B cell (primary cell): ENCODE data around the gene PRKN. TPM values are rescaled to one million over a fixed set of nuclear protein-coding genes. Genes with fewer than 3 reads are reported as not detected.

Experiments
- ATAC-seq: fragments of 200-7000 bp; cut with Tn5 transposase; one replicate; pipeline ENCODE4 v1.10.0; 2021; ENCODE audit warnings: low read depth, mild to moderate bottlenecking, moderate number of reproducible peaks, moderate library complexity
- CTCF ChIA-PET: fragments of 350-600 bp; sonication (Branson Sonifier 250); formaldehyde crosslinking; loops from one replicate; lab custom pipeline; 2021; ENCODE audit warnings: antibody characterized with exemption, inconsistent platforms; lab: Charles Lee
- POLR2A ChIA-PET: fragments of 350-600 bp; sonication (Branson Sonifier 250); formaldehyde crosslinking; loops from one replicate; lab custom pipeline; 2021; ENCODE audit warnings: antibody characterized with exemption; lab: Charles Lee
- DNase-seq: peaks from one replicate; pipeline ENCODE4 v3.0.0; 2013
- H2AFZ ChIP-seq: 2 replicates; pipeline ENCODE4 v1.6.1; 2012; ENCODE audit warnings: mild to moderate bottlenecking, low read depth, low read length; ENCODE audit not compliant: insufficient read depth, poor library complexity, severe bottlenecking
- H3K27ac ChIP-seq, 2 donors: 1 replicate in 1 of 2; 2 replicates in 1 of 2; pipeline ENCODE4 v1.5.1; 2012 to 2013; ENCODE audit warnings: low read length in 2 of 2, mild to moderate bottlenecking in 2 of 2, moderate library complexity in 1 of 2
- H3K27me3 ChIP-seq, 4 experiments: fragments of 200-600 bp in 1 of 4; sonication (generic) in 1 of 4; replicated peaks in 1 of 4; 1 replicate in 2 of 4; 2 replicates in 2 of 4; pipeline versions ENCODE4 v1.6.1 to v1.7.0; 2013 to 2016; ENCODE audit warnings: low read length in 3 of 4, mild to moderate bottlenecking in 2 of 4, mixed read lengths in 1 of 4, moderate library complexity in 1 of 4; ENCODE audit not compliant: insufficient read depth in 4 of 4, control insufficient read depth in 3 of 4; ENCODE audit errors: control extremely low read depth in 1 of 4
- H3K36me3 ChIP-seq, 2 experiments: replicated peaks in 1 of 2; 1 replicate in 1 of 2; 2 replicates in 1 of 2; pipeline versions ENCODE4 v1.6.1 to v1.7.1; 2013; ENCODE audit warnings: low read length in 1 of 2; ENCODE audit not compliant: insufficient read depth in 2 of 2, control insufficient read depth in 1 of 2; ENCODE audit errors: control extremely low read depth in 1 of 2, extremely low read depth in 1 of 2
- H3K4me1 ChIP-seq, 2 donors: fragments of 200-600 bp in 1 of 2; sonication (generic) in 1 of 2; 1 replicate in 1 of 2; 2 replicates in 1 of 2; pipeline versions ENCODE4 v1.5.1 to v1.6.1; 2013 to 2017; ENCODE audit warnings: low read length in 2 of 2; ENCODE audit not compliant: control insufficient read depth in 2 of 2, insufficient read depth in 2 of 2
- H3K4me2 ChIP-seq: replicated peaks from 2 replicates; pipeline ENCODE3; 2012; ENCODE audit warnings: mild to moderate bottlenecking, low read depth, low read length; ENCODE audit not compliant: poor library complexity, severe bottlenecking
- H3K4me3 ChIP-seq, 5 experiments: fragments of 200-600 bp in 1 of 5; sonication (generic) in 1 of 5; 1 replicate in 3 of 5; 2 replicates in 2 of 5; pipeline versions ENCODE4 v1.5.1 to v1.7.0; 2011 to 2016; ENCODE audit warnings: low read length in 4 of 5, mild to moderate bottlenecking in 4 of 5, low read depth in 2 of 5, control low read depth in 1 of 5, moderate library complexity in 1 of 5; ENCODE audit not compliant: insufficient read depth in 1 of 5; ENCODE audit errors: control extremely low read depth in 1 of 5, extremely low read depth in 1 of 5
- H3K79me2 ChIP-seq: fragments of 200-600 bp; sonication (generic); one replicate; pipeline ENCODE4 v1.6.0; 2016; ENCODE audit warnings: low read length; ENCODE audit not compliant: control insufficient read depth, insufficient read depth
- H3K9ac ChIP-seq: fragments of 200-600 bp; sonication (generic); 2 replicates; pipeline ENCODE4 v1.6.1; 2017; ENCODE audit warnings: mild to moderate bottlenecking, low read length, moderate library complexity
- H3K9me3 ChIP-seq, 3 donors: one replicate each; pipeline versions ENCODE4 v1.6.1 to v1.7.1; 2013; ENCODE audit warnings: low read length in 2 of 3; ENCODE audit not compliant: control insufficient read depth in 2 of 3, insufficient read depth in 1 of 3; ENCODE audit errors: control extremely low read depth in 1 of 3
- H4K20me1 ChIP-seq: 2 replicates; pipeline ENCODE4 v1.6.0; 2012; ENCODE audit warnings: mild to moderate bottlenecking, low read length; ENCODE audit not compliant: insufficient read depth, control insufficient read depth, poor library complexity, severe bottlenecking
- H3K27ac Mint-ChIP-seq: one replicate; pipeline ENCODE4 v1.8.0; 2021; ENCODE audit warnings: mixed read lengths
- H3K27me3 Mint-ChIP-seq: one replicate; pipeline ENCODE4 v1.8.0; 2021; ENCODE audit warnings: mixed read lengths
- H3K4me1 Mint-ChIP-seq: one replicate; pipeline ENCODE4 v1.8.0; 2021; ENCODE audit warnings: mixed read lengths
- H3K4me3 Mint-ChIP-seq: one replicate; pipeline ENCODE4 v1.8.0; 2021; ENCODE audit warnings: mixed read lengths
- H3K9me3 Mint-ChIP-seq: one replicate; pipeline ENCODE4 v1.8.0; 2022; ENCODE audit warnings: mixed read lengths; ENCODE audit not compliant: insufficient read depth
- CTCF ChIP-seq: fragments of 200-600 bp; IDR thresholded peaks from one replicate; pipeline ENCODE4 v1.8.0; 2022; ENCODE audit warnings: antibody characterized with exemption, mild to moderate bottlenecking
- EZH2 ChIP-seq: IDR thresholded peaks from 2 replicates; pipeline ENCODE4 v1.6.1; 2012; ENCODE audit warnings: borderline replicate concordance, low read depth, mild to moderate bottlenecking, moderate library complexity, low read length; ENCODE audit not compliant: insufficient read depth, poor library complexity, severe bottlenecking
- WGBS: methylation state at CpG from one replicate; pipeline ENCODE4 v1.1.5; 2013; ENCODE audit warnings: missing lambda C conversion rate; ENCODE audit not compliant: insufficient coverage; 5-methylcytosine and 5-hydroxymethylcytosine counted together
- intact Hi-C: fragments of 100-400 bp; cut with micrococcal nuclease; formaldehyde crosslinking; loops from one replicate; pipeline ENCODE4 v1.10.0; 2022
- polyA plus RNA-seq: library from polyadenylated mRNA; depleted of rRNA; stranded (reverse); fragments of >200 nt; gene quantifications from 2 replicates; pipeline ENCODE4 v1.2.3, GENCODE V29; 2012
- total RNA-seq, 2 donors: library from RNA; stranded (reverse); fragments of 120-200 nt in 1 of 2; gene quantifications; 1 replicate in 1 of 2; 2 replicates in 1 of 2; pipeline versions ENCODE4 v1.2.3 to v1.2.4, GENCODE V29; 2013 to 2022

The PRKN gene
- total and polyA plus RNA-seq, 2 donors (not counting 1 experiment from before 2014, with no cell fraction given): 1.6 to 6.2 TPM

GRCh38 chr6:161410076-161410475 lies 1317.5 kb downstream of the PRKN start:
- DNase-seq (no peak), ATAC-seq (no peak)
- no peak for TF ChIP-seq EZH2
- TF ChIP-seq CTCF: no peak
- no peak overlapping the region for H3K27ac ChIP-seq
- no peaks in the 10 kb centered on the region for H3K9me3 Mint-ChIP-seq
- no peak overlapping the region for H3K4me2 ChIP-seq
- H4K20me1 ChIP-seq: no peaks in the 10 kb centered on the region
- no peaks in the 10 kb centered on the region for H3K27me3 Mint-ChIP-seq
- H3K4me1 ChIP-seq: no peaks in the 10 kb centered on the region
- H3K79me2 ChIP-seq: no peaks in the 10 kb centered on the region
- H3K36me3 ChIP-seq: no peaks in the 10 kb centered on the region
- H3K27me3 ChIP-seq: no peaks in the 10 kb centered on the region
- H3K4me1 Mint-ChIP-seq: no peaks in the 10 kb centered on the region
- H3K9ac ChIP-seq: no peak overlapping the region
- CTCF ChIA-PET: interaction anchor here (1.0 kb wide), 1 partner anchor 8 kb away, joined by 4 read pairs; no protein-coding TSS in a partner anchor
- no peak overlapping the region for H3K4me3 Mint-ChIP-seq
- 91% methylated on average over 6 of the region's 6 CpGs for WGBS
- no peak overlapping the region for H3K4me3 ChIP-seq
- intact Hi-C loops: no loop called here
- POLR2A ChIA-PET: no interaction called here
- no peak overlapping the region for H2AFZ ChIP-seq
- H3K9me3 ChIP-seq: peaks cover 0 to 5% (median 0%) of the 10 kb centered on the region in 3 donors
- no peak overlapping the region for H3K27ac Mint-ChIP-seq

GRCh38 chr6:161409353-161409752 lies 1318.2 kb downstream of the PRKN start:
- H3K4me3 ChIP-seq: no peak overlapping the region
- ChIA-PET CTCF (no interaction called here), POLR2A (no interaction called here)
- no peaks in the 10 kb centered on the region for H3K9me3 Mint-ChIP-seq
- H3K27me3 Mint-ChIP-seq: peaks cover 4% of the 10 kb centered on the region
- H3K4me3 Mint-ChIP-seq: no peak overlapping the region
- WGBS: 92% methylated on average over 5 of the region's 7 CpGs
- intact Hi-C loops: no loop called here
- no peak for ATAC-seq
- H3K27ac Mint-ChIP-seq: no peak overlapping the region
- no peak overlapping the region for H3K9ac ChIP-seq
- H3K36me3 ChIP-seq: no peaks in the 10 kb centered on the region
- H3K27ac ChIP-seq: no peak overlapping the region
- H3K79me2 ChIP-seq: no peaks in the 10 kb centered on the region
- H3K4me1 Mint-ChIP-seq: no peaks in the 10 kb centered on the region
- H2AFZ ChIP-seq: no peak overlapping the region
- H3K27me3 ChIP-seq: no peaks in the 10 kb centered on the region
- no peak for TF ChIP-seq CTCF
- TF ChIP-seq EZH2: no peak
- DNase-seq: no peak
- peaks cover 0 to 5% (median 0%) of the 10 kb centered on the region in 3 donors for H3K9me3 ChIP-seq
- no peaks in the 10 kb centered on the region for H4K20me1 ChIP-seq
- no peaks in the 10 kb centered on the region for H3K4me1 ChIP-seq
- H3K4me2 ChIP-seq: no peak overlapping the region
